A673 (cell line): Measurements from ENCODE around the gene ZNF488.

Experiments
- EZH2 ChIP-seq: fragments of 200-600 bp; sonication (generic); IDR thresholded peaks from 2 replicates; pipeline ENCODE4 v1.6.1; 2017; ENCODE audit warnings: borderline replicate concordance, low read depth, mild to moderate bottlenecking, mixed read lengths, antibody characterized with exemption, low read length; ENCODE audit not compliant: poor library complexity, severe bottlenecking
- TF ChIP-seq, protein P1 (sequence below): fragments of 300-800, 200-600 bp; sonication (generic); conservative IDR thresholded peaks from 2 replicates; pipeline ENCODE4 v1.5.1; 2017; ENCODE audit warnings: low read depth, mild to moderate bottlenecking, antibody characterized with exemption, low read length, moderate library complexity, mixed read lengths

DNA sequence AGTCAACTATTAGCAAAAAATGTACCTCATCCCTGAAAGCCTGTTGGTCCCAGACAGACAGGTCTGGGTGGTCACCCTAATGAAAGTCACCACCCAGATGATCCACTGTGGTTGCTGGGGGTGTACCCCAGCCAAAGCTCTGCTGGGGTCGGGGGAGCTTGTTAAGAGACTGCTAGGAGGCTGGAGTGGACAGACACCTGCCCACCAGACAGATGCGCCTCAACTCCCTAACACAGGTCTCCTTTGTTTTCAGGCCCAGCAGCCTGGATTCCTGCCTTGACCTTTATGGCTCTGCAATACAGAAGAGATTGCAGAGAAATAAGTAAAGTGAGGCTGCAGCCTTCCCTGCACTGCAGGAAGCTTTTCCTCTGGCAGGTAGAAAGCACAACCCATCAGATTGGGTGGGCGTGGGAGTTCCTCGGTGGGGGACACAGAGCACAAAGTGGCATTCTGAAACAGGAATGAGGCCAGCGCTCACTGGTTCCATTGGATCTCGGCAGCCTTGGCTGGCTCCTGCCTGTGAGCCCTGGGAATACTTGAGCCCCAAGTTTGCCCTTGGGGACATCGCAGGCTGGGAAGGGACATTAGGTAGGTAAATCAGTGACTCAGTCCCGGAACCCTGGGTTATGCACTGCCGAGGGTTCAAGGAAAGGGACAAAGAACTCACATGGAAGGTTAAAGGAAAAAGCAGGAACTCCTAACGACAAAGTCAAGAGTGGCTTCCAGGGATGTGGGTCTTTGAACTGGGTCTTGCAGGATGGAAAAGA is 18.0 kb upstream of the ZNF488 start:
- TF ChIP-seq, protein P1, sequence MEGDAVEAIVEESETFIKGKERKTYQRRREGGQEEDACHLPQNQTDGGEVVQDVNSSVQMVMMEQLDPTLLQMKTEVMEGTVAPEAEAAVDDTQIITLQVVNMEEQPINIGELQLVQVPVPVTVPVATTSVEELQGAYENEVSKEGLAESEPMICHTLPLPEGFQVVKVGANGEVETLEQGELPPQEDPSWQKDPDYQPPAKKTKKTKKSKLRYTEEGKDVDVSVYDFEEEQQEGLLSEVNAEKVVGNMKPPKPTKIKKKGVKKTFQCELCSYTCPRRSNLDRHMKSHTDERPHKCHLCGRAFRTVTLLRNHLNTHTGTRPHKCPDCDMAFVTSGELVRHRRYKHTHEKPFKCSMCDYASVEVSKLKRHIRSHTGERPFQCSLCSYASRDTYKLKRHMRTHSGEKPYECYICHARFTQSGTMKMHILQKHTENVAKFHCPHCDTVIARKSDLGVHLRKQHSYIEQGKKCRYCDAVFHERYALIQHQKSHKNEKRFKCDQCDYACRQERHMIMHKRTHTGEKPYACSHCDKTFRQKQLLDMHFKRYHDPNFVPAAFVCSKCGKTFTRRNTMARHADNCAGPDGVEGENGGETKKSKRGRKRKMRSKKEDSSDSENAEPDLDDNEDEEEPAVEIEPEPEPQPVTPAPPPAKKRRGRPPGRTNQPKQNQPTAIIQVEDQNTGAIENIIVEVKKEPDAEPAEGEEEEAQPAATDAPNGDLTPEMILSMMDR: no peak
- TF ChIP-seq EZH2: no peak
